ENCODE measurements around the gene MYO3A. TPM values are rescaled to one million over a fixed set of nuclear protein-coding genes. Genes with fewer than 3 reads are reported as not detected.
"Not testable (repeated sequence)": the region's sequence is repeated elsewhere in the genome, so short reads cannot be mapped to it uniquely, and the experiment has no call there.

MYO3A gene
- total and polyA plus RNA-seq, 3 experiments from 2014 or later, result not detected

DNA sequence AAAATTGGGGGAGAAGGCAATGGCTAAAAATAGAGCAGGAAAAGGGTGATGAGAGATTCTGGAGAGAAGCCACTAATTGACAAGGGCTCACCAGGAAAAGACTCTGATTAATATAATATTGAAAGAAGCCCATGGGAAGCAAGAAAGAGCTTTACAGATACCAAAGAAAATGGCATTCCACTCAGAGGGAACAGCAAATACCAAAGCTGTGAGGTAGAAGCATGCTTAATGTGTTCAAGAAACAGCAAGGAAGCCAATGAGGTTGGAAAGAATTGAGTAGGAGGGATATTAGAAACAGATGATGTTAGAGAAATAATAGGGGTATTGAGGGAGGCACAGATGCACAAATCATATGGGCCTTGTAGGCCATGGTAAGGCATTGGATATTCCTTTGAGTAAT lies 130.1 kb downstream of the MYO3A start:
- DNase-seq, result no peak
- Mint-ChIP-seq H3K4me3 (no peak overlapping the region), H3K36me3 (no peaks in the 10 kb centered on the region), H3K9me3 (peaks cover 0 to 3% (median 0%) of the 10 kb centered on the region in 5 donors), H3K27ac (no peak overlapping the region), H3K4me1 (no peaks in the 10 kb centered on the region), H3K27me3 (no peaks in the 10 kb centered on the region)
- POLR2A ChIA-PET, result no interaction called here
- Histone ChIP-seq H3K4me3 (ENCODE audit: low read length) (no peak overlapping the region), H3K36me3 (ENCODE audit: insufficient read depth, low read length) (no peaks in the 10 kb centered on the region), H3K27ac (ENCODE audit: low read depth, low read length) (no peak overlapping the region), H3K4me1 (ENCODE audit: insufficient read depth, low read length) (no peaks in the 10 kb centered on the region), H3K9me3 (ENCODE audit: low read length) (no peaks in the 10 kb centered on the region), H3K27me3 (ENCODE audit: insufficient read depth, low read length, poor library complexity, severe bottlenecking) (no peaks in the 10 kb centered on the region)
- CTCF ChIA-PET, result interaction anchor here (1.3 kb wide), 1 partner anchor 9 kb away, joined by 3 read pairs; no protein-coding TSS in a partner anchor

DNA sequence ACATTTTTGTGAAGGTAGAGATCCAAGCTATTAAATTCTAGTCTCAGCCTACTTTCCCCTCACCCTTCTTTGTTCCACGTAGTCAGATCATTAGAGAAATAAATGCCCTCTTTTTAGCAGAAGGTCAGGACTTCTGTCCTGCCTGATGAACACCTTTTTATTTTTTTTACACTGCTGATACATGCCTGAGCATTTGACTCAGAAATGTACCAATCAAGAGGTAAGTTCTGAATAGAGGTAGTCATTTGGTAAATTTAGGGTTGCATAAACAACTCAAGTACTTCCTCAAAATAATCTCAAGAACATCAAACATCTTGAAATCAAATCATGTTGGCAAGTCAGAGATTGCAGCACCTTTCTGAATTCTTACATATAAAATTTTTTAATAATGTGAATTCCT lies 133.7 kb downstream of the MYO3A start:
- H3K9me3 Mint-ChIP-seq, result no peaks in the 10 kb centered on the region
- no peaks in the 10 kb centered on the region for H3K27me3 ChIP-seq (ENCODE audit: insufficient read depth, low read length, poor library complexity, severe bottlenecking)
- H3K4me3 Mint-ChIP-seq, result peak overlapping the region in 1 of 7 donors; percentile 2
- DNase-seq, result no peak
- H3K27me3 Mint-ChIP-seq, result no peaks in the 10 kb centered on the region
- no peaks in the 10 kb centered on the region for H3K36me3 ChIP-seq (ENCODE audit: insufficient read depth, low read length)
- no peaks in the 10 kb centered on the region for H3K9me3 ChIP-seq (ENCODE audit: low read length)
- no peak overlapping the region for H3K4me3 ChIP-seq (ENCODE audit: low read length)
- no peak overlapping the region for H3K27ac Mint-ChIP-seq
- H3K27ac ChIP-seq (ENCODE audit: low read depth, low read length), result no peak overlapping the region
- no peaks in the 10 kb centered on the region for H3K4me1 Mint-ChIP-seq
- ChIA-PET CTCF (no interaction called here), POLR2A (no interaction called here)
- H3K36me3 Mint-ChIP-seq, result no peaks in the 10 kb centered on the region
- H3K4me1 ChIP-seq (ENCODE audit: insufficient read depth, low read length), result no peaks in the 10 kb centered on the region

DNA sequence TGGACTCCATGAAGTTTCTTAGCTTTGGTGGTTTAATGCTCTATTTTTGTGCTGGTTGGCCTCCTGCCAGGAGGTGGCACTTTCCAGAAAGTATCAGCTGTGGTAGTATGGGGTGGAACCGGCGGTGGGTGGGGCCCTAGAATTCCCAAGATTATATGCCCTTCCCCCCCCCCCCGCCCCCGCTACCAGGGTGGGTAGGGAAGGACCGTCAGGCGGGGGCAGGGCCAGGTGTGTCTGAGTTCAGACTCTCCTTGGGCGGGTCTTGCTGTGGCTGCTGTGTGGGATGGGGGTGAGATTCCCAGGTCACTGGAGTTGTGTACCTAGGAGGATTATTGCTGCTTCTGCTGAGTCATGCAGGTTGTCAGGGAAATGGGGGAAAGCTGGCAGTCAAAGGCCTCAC lies 146.9 kb downstream of the MYO3A start:
- H3K36me3 ChIP-seq (ENCODE audit: insufficient read depth, low read length); H3K27me3 ChIP-seq (ENCODE audit: insufficient read depth, low read length, poor library complexity, severe bottlenecking); H3K27me3 Mint-ChIP-seq; H3K4me1 ChIP-seq (ENCODE audit: insufficient read depth, low read length); H3K36me3 Mint-ChIP-seq; H3K4me3 Mint-ChIP-seq; H3K27ac ChIP-seq (ENCODE audit: low read depth, low read length); H3K27ac Mint-ChIP-seq; CTCF ChIA-PET; H3K9me3 ChIP-seq (ENCODE audit: low read length); H3K4me3 ChIP-seq (ENCODE audit: low read length); POLR2A ChIA-PET; H3K4me1 Mint-ChIP-seq; H3K9me3 Mint-ChIP-seq; DNase-seq: not testable (repeated sequence)

DNA sequence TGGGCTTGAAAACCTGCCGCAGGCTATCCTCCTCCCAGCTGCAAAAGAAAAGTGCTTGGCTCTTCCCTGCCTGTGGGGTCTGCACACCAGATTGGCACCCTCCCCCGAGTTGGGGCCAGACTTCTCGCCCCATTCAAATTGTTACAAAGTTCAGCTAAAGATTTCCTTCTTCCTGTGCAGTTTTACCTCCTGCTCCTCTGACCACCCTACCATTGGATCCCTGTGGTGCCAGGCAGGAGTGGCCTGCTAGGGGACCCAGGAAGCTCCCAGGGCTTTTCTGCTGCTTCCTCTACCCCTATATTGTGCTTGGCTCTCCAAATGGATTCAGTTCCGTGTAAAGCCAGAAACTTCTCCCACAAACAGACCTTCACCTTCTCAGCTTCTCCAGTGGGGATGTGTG lies 147.4 kb downstream of the MYO3A start:
- Histone ChIP-seq H3K36me3 (ENCODE audit: insufficient read depth, low read length) (no peaks in the 10 kb centered on the region), H3K27ac (ENCODE audit: low read depth, low read length) (no peak overlapping the region), H3K9me3 (ENCODE audit: low read length) (no peaks in the 10 kb centered on the region), H3K4me1 (ENCODE audit: insufficient read depth, low read length) (no peaks in the 10 kb centered on the region), H3K4me3 (ENCODE audit: low read length) (no peak overlapping the region), H3K27me3 (ENCODE audit: insufficient read depth, low read length, poor library complexity, severe bottlenecking) (no peaks in the 10 kb centered on the region)
- DNase-seq, result no peak
- peaks cover 3 to 7% of the 10 kb centered on the region in 2 donors for H3K27me3 Mint-ChIP-seq
- H3K4me1 Mint-ChIP-seq, result no peaks in the 10 kb centered on the region
- no peak overlapping the region for H3K4me3 Mint-ChIP-seq
- CTCF ChIA-PET, result no interaction called here
- POLR2A ChIA-PET, result no interaction called here
- peaks cover 0 to 2% (median 0%) of the 10 kb centered on the region in 5 donors for H3K9me3 Mint-ChIP-seq
- no peak overlapping the region for H3K27ac Mint-ChIP-seq
- no peaks in the 10 kb centered on the region for H3K36me3 Mint-ChIP-seq

DNA sequence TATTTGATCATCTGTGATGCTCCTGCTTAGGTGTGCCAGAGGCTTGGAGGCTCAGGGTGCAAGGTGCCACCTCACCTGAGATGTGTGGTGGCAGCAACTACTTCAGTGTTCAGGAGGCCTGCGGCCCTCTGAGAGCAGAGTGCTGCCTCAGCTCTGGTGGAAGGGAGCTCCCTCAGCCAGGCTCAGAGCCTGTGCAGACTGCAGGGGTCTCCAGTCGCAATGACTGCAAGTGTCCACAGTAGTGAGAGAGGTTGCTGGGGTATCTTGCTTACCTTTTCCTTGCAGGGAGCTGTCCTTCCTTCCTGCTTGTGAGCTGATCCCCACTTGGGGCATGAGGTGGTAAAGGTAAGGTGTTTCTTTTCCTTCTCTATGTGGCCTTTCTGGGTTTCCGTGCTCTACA lies 151.5 kb downstream of the MYO3A start:
- POLR2A ChIA-PET, result no interaction called here
- no peak overlapping the region for H3K27ac ChIP-seq (ENCODE audit: low read depth, low read length)
- no peaks in the 10 kb centered on the region for H3K4me1 ChIP-seq (ENCODE audit: insufficient read depth, low read length)
- H3K9me3 Mint-ChIP-seq, result peaks cover 0 to 2% (median 0%) of the 10 kb centered on the region in 5 donors
- no peaks in the 10 kb centered on the region for H3K36me3 ChIP-seq (ENCODE audit: insufficient read depth, low read length)
- no peaks in the 10 kb centered on the region for H3K27me3 ChIP-seq (ENCODE audit: insufficient read depth, low read length, poor library complexity, severe bottlenecking)
- peak overlapping the region in 1 of 8 donors; percentile 47 for H3K27ac Mint-ChIP-seq
- no peaks in the 10 kb centered on the region for H3K9me3 ChIP-seq (ENCODE audit: low read length)
- no peak overlapping the region for H3K4me3 Mint-ChIP-seq
- H3K4me1 Mint-ChIP-seq, result no peaks in the 10 kb centered on the region
- no peak overlapping the region for H3K4me3 ChIP-seq (ENCODE audit: low read length)
- peaks cover 3 to 4% of the 10 kb centered on the region in 2 donors for H3K27me3 Mint-ChIP-seq
- CTCF ChIA-PET, result no interaction called here
- DNase-seq, result no peak
- no peaks in the 10 kb centered on the region for H3K36me3 Mint-ChIP-seq

DNA sequence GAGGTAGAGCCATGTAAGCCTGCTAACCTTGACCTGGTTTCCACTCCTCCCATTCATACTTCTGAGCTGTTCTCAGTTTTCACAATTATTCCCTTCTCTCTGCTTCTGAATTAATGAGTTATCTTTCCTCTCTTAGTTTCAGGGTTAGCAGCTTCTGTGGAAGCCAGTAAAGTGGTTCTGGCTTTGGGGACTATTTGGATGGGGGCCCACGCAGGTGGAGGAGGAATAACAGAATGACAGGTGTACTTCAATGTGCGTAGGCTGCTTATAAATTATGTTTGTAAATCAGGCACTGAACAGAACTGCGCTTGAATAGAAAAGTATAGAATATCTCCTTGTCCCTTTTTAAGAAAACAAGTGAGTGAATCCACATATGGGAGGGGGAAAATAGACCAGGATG lies 153.6 kb downstream of the MYO3A start:
- H3K4me1 Mint-ChIP-seq, result no peaks in the 10 kb centered on the region
- POLR2A ChIA-PET, result no interaction called here

DNA sequence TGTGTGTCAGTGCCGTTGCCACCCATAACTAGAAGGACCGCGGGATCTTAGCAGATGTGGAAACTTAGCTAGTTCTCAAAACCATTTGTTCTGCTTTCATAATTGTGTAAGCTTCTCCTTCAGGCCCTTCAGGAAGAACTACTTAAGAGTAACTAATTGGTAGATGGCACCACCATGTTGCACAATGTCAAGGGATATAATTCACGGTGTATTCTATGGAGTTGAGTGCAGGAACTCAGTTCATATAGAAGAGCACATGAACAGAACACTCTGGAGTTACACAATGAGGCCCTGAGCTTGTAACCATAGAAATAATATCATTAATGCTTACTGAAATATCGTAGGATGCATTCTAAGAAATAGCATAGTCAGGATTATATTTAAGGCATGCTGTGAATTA lies 156.0 kb downstream of the MYO3A start:
- no peak for DNase-seq
- CTCF ChIA-PET, result no interaction called here
- Mint-ChIP-seq H3K36me3 (no peaks in the 10 kb centered on the region), H3K4me1 (no peaks in the 10 kb centered on the region), H3K9me3 (no peaks in the 10 kb centered on the region), H3K27ac (no peak overlapping the region), H3K4me3 (no peak overlapping the region), H3K27me3 (peaks cover 0 to 2% of the 10 kb centered on the region in 2 donors)
- Histone ChIP-seq H3K27ac (ENCODE audit: low read depth, low read length) (no peak overlapping the region), H3K4me1 (ENCODE audit: insufficient read depth, low read length) (no peaks in the 10 kb centered on the region), H3K27me3 (ENCODE audit: insufficient read depth, low read length, poor library complexity, severe bottlenecking) (no peaks in the 10 kb centered on the region), H3K4me3 (ENCODE audit: low read length) (no peak overlapping the region), H3K9me3 (ENCODE audit: low read length) (no peaks in the 10 kb centered on the region), H3K36me3 (ENCODE audit: insufficient read depth, low read length) (no peaks in the 10 kb centered on the region)
- POLR2A ChIA-PET, result no interaction called here

More for the DNA sequence above, 153.6 kb downstream of the MYO3A start:
- Mint-ChIP-seq H3K9me3 (no peaks in the 10 kb centered on the region), H3K4me3 (no peak overlapping the region), H3K27ac (no peak overlapping the region), H3K27me3 (peaks cover 0 to 2% of the 10 kb centered on the region in 2 donors), H3K36me3 (no peaks in the 10 kb centered on the region)
- H3K27me3 ChIP-seq (ENCODE audit: insufficient read depth, low read length, poor library complexity, severe bottlenecking), result no peaks in the 10 kb centered on the region
- no peaks in the 10 kb centered on the region for H3K9me3 ChIP-seq (ENCODE audit: low read length)
- H3K27ac ChIP-seq (ENCODE audit: low read depth, low read length), result no peak overlapping the region
- CTCF ChIA-PET, result no interaction called here
- no peak for DNase-seq
- no peak overlapping the region for H3K4me3 ChIP-seq (ENCODE audit: low read length)
- H3K36me3 ChIP-seq (ENCODE audit: insufficient read depth, low read length), result no peaks in the 10 kb centered on the region
- no peaks in the 10 kb centered on the region for H3K4me1 ChIP-seq (ENCODE audit: insufficient read depth, low read length)

DNA sequence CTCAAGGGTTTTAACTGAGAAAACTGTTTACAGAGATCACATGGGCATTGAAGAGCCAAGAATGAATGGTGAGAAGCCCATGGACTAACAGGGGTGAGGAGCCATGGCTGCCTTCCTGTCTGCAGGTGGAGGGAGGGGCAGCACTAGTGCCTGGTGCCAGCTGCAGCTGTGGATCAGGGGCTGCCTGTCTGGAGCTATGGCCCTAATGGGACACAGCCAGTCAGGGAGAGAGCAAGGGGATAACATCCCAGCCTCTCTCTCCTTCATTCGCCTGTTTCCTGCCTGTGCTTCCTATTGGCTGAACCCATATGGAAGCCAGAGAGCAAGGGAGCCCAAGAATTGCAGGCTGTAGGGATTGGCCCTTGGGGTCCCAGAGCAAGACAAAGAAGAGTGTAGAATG lies 156.7 kb downstream of the MYO3A start:
- Histone ChIP-seq H3K36me3 (ENCODE audit: insufficient read depth, low read length) (no peaks in the 10 kb centered on the region), H3K9me3 (ENCODE audit: low read length) (no peaks in the 10 kb centered on the region), H3K4me3 (ENCODE audit: low read length) (no peak overlapping the region), H3K27ac (ENCODE audit: low read depth, low read length) (no peak overlapping the region), H3K4me1 (ENCODE audit: insufficient read depth, low read length) (no peaks in the 10 kb centered on the region), H3K27me3 (ENCODE audit: insufficient read depth, low read length, poor library complexity, severe bottlenecking) (no peaks in the 10 kb centered on the region)
- H3K36me3 Mint-ChIP-seq, result no peaks in the 10 kb centered on the region
- no peaks in the 10 kb centered on the region for H3K4me1 Mint-ChIP-seq
- H3K4me3 Mint-ChIP-seq, result no peak overlapping the region
- H3K27me3 Mint-ChIP-seq, result peaks cover 0 to 2% of the 10 kb centered on the region in 2 donors
- DNase-seq, result no peak
- ChIA-PET CTCF (no interaction called here), POLR2A (no interaction called here)
- H3K27ac Mint-ChIP-seq, result peak overlapping the region in 1 of 8 donors; percentile 81
- no peaks in the 10 kb centered on the region for H3K9me3 Mint-ChIP-seq

DNA sequence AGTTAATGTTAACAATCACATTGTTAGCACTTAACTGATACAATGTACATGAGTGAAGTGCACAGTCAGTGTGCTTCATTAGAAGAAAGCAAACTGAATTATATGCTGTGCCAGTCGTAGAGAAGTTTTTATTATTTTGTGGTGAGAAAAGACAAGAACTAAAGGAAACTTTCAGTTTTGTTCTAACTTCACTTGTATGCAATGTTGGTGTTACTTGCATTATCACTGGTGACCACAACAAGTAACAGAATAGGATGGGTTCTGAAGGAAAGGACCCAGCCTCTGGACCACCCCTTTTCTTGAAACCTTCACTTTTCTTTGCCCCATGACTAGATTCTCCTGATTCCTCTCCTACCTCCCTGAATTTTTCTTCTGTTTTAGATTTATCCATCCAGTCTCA lies 159.2 kb downstream of the MYO3A start:
- H3K27ac Mint-ChIP-seq, result no peak overlapping the region
- Histone ChIP-seq H3K36me3 (ENCODE audit: insufficient read depth, low read length) (no peaks in the 10 kb centered on the region), H3K27me3 (ENCODE audit: insufficient read depth, low read length, poor library complexity, severe bottlenecking) (no peaks in the 10 kb centered on the region), H3K4me1 (ENCODE audit: insufficient read depth, low read length) (no peaks in the 10 kb centered on the region), H3K27ac (ENCODE audit: low read depth, low read length) (no peak overlapping the region), H3K4me3 (ENCODE audit: low read length) (no peak overlapping the region), H3K9me3 (ENCODE audit: low read length) (no peaks in the 10 kb centered on the region)
- no peaks in the 10 kb centered on the region for H3K9me3 Mint-ChIP-seq
- no peak for DNase-seq
- H3K27me3 Mint-ChIP-seq, result no peaks in the 10 kb centered on the region
- POLR2A ChIA-PET, result no interaction called here
- H3K4me1 Mint-ChIP-seq, result no peaks in the 10 kb centered on the region
- no peak overlapping the region for H3K4me3 Mint-ChIP-seq
- H3K36me3 Mint-ChIP-seq, result no peaks in the 10 kb centered on the region
- CTCF ChIA-PET, result no interaction called here

All from CD8-positive, alpha-beta memory T cell (primary cell).